Lower lobe of right lung (tissue), 2 donors: ENCODE data around the gene MACF1. TPM values are rescaled to one million over a fixed set of nuclear protein-coding genes. Genes with fewer than 3 reads are reported as not detected.
"Not testable (repeated sequence)": the region's sequence is repeated elsewhere in the genome, so short reads cannot be mapped to it uniquely, and the experiment has no call there.

ENCODE experiments used
- ATAC-seq, 2 donors: fragments of 200-7000 bp; cut with Tn5 transposase; one replicate each; pipeline ENCODE4 v1.9.1; 2020 to 2022; ENCODE audit warnings: mild to moderate bottlenecking in 2 of 2, moderate library complexity in 2 of 2
- DNase-seq: peaks from one replicate; pipeline ENCODE4 v3.0.0-alpha.2; 2020
- H3K27ac ChIP-seq: fragments of 200-600 bp; one replicate; pipeline ENCODE4 v1.8.0; 2022
- H3K27me3 ChIP-seq: fragments of 200-600 bp; one replicate; pipeline ENCODE4 v1.8.0; 2022; ENCODE audit warnings: low read depth
- H3K36me3 ChIP-seq: fragments of 200-600 bp; one replicate; pipeline ENCODE4 v1.8.0; 2022; ENCODE audit warnings: mild to moderate bottlenecking
- H3K4me1 ChIP-seq: fragments of 200-600 bp; one replicate; pipeline ENCODE4 v1.8.0; 2022
- H3K4me3 ChIP-seq: fragments of 200-600 bp; one replicate; pipeline ENCODE4 v1.8.0; 2022; ENCODE audit warnings: mild to moderate bottlenecking
- H3K9me3 ChIP-seq: fragments of 200-600 bp; one replicate; pipeline ENCODE4 v1.8.0; 2022
- CTCF ChIP-seq: fragments of 200-600 bp; IDR thresholded peaks from one replicate; pipeline ENCODE4 v1.8.0; 2022; ENCODE audit warnings: antibody characterized with exemption, mild to moderate bottlenecking
- intact Hi-C: fragments of 100-400 bp; cut with DNase I; formaldehyde crosslinking; loops from one replicate; pipeline ENCODE4 v1.11.0; 2022
- total RNA-seq: library from RNA; stranded (reverse); fragmentation: NEBNext Ultra II Directional; extraction: Animal tissue kit (Norgen Biotek cat#: 25700); gene quantifications from one replicate; pipeline ENCODE4 v1.2.1, GENCODE V29; 2021
- donor health status: DM: no; HTN: yes; CAD: no; lungs with severe emphysema.

MACF1 gene
- total RNA-seq, 1 donor from 2014 or later = 506 TPM

GRCh38 chr1:39205102-39205780 lies 746 bp downstream of the MACF1 start:
- Histone ChIP-seq H3K4me1 (peaks cover 55% of the 10 kb centered on the region), H3K27me3 (no peaks in the 10 kb centered on the region), H3K4me3 (peak overlapping the region; percentile 38), H3K36me3 (peaks cover 10% of the 10 kb centered on the region), H3K27ac (peak overlapping the region; percentile 80), H3K9me3 (no peaks in the 10 kb centered on the region)
- DNase-seq = no peak
- intact Hi-C loops = loop anchor here (10.0 kb wide), 1 partner anchor 50 kb away; no protein-coding TSS in a partner anchor
- no peak for TF ChIP-seq CTCF
- peak; percentile 80 to 87 for ATAC-seq

GRCh38 chr1:39205781-39206464 lies 1.4 kb downstream of the MACF1 start:
- no peaks in the 10 kb centered on the region for H3K9me3 ChIP-seq
- no peaks in the 10 kb centered on the region for H3K27me3 ChIP-seq
- H3K4me3 ChIP-seq = peak overlapping the region; percentile 38
- peak overlapping the region; percentile 80 for H3K27ac ChIP-seq
- TF ChIP-seq CTCF = no peak
- H3K36me3 ChIP-seq = peaks cover 10% of the 10 kb centered on the region
- peaks cover 55% of the 10 kb centered on the region for H3K4me1 ChIP-seq
- intact Hi-C loops = loop anchor here (10.0 kb wide), 1 partner anchor 49 kb away; no protein-coding TSS in a partner anchor
- DNase-seq (no peak), ATAC-seq (no peak)

- intact Hi-C loops = loop anchor here (10.0 kb wide), 1 partner anchor 46 kb away; no protein-coding TSS in a partner anchor
- not testable (repeated sequence) for H3K27me3 ChIP-seq, DNase-seq, H3K4me3 ChIP-seq, H3K9me3 ChIP-seq, ATAC-seq, H3K27ac ChIP-seq, H3K36me3 ChIP-seq
- peaks cover 68% of the 10 kb centered on the region for H3K4me1 ChIP-seq
Observed at GRCh38 chr1:39208360-39208759, 3.9 kb downstream of the MACF1 start.

- H3K4me3 ChIP-seq = no peak overlapping the region
- no peaks in the 10 kb centered on the region for H3K9me3 ChIP-seq
- H3K4me1 ChIP-seq = peaks cover 68% of the 10 kb centered on the region
- peaks cover 6% of the 10 kb centered on the region for H3K36me3 ChIP-seq
- DNase-seq (no peak), ATAC-seq (no peak)
- TF ChIP-seq CTCF = no peak
- H3K27me3 ChIP-seq = no peaks in the 10 kb centered on the region
- H3K27ac ChIP-seq = no peak overlapping the region
- intact Hi-C loops = no loop called here
Observed at GRCh38 chr1:39210649-39211048, 6.2 kb downstream of the MACF1 start.

GRCh38 chr1:39212499-39212898 lies 8.0 kb downstream of the MACF1 start:
- no peak overlapping the region for H3K27ac ChIP-seq
- no peaks in the 10 kb centered on the region for H3K27me3 ChIP-seq
- DNase-seq (no peak), ATAC-seq (no peak)
- peaks cover 3% of the 10 kb centered on the region for H3K36me3 ChIP-seq
- H3K4me3 ChIP-seq = no peak overlapping the region
- no peaks in the 10 kb centered on the region for H3K9me3 ChIP-seq
- peaks cover 67% of the 10 kb centered on the region for H3K4me1 ChIP-seq
- intact Hi-C loops = no loop called here
- TF ChIP-seq CTCF = no peak

GRCh38 chr1:39213511-39214002 lies 9.1 kb downstream of the MACF1 start:
- no peak for TF ChIP-seq CTCF
- ATAC-seq = peak in 1 of 2 donors; percentile 25

More at GRCh38 chr1:39213511-39214002, 9.1 kb downstream of the MACF1 start:
- intact Hi-C loops = no loop called here
- DNase-seq = no peak
- peaks cover 63% of the 10 kb centered on the region for H3K4me1 ChIP-seq
- no peaks in the 10 kb centered on the region for H3K27me3 ChIP-seq
- peak overlapping the region; percentile 69 for H3K27ac ChIP-seq
- no peaks in the 10 kb centered on the region for H3K36me3 ChIP-seq
- no peaks in the 10 kb centered on the region for H3K9me3 ChIP-seq
- H3K4me3 ChIP-seq = no peak overlapping the region
